GM19328 (cell line): Measurements from ENCODE around the gene DUSP1.

Experiments used
- ATAC-seq: cut with Tn5 transposase; IDR thresholded peaks from one replicate; pipeline ENCODE4 v1.9.1; 2021; ENCODE audit warnings: mild to moderate bottlenecking, moderate library complexity; ENCODE audit not compliant: unreplicated experiment

The DUSP1 gene

DNA sequence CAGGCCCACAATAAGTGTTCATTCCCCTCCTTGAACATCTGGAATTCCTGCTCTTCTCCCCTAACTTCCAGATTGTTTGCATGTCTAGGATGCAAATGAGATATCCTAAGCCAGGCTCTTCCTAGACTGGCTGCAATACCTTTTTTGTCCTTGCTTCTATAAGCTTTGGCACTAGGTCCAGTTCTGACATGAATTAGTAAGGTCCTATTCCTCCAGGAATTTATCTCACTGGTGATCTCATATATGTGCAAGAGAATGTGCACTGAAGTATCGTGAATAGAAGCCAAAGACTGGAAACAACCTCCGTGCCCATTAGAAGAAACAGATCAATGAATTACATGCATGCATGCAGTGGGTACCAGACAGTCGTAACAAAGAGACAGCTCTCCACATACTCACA, 25.2 kb downstream of the DUSP1 start:
- no peak for ATAC-seq

DNA sequence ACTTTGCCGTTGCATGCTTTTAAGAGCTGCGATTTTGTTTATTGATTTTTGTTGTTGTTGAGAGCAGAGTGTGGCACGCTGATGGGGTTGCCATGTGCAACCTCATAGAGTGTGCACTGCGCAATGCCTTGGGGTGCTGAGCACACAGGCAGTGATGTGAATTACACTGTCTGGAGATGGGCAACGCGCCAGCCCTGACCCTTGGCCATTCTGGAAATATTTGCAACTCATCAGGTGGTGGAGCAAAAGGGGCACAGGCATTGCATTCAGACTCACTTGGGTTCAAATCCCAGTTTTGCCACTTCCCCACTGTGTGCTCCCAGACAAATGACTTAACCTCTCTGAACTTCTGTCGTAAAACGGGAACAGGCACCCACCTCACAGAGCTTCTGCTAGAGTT, 25.6 kb downstream of the DUSP1 start:
- no peak for ATAC-seq

DNA sequence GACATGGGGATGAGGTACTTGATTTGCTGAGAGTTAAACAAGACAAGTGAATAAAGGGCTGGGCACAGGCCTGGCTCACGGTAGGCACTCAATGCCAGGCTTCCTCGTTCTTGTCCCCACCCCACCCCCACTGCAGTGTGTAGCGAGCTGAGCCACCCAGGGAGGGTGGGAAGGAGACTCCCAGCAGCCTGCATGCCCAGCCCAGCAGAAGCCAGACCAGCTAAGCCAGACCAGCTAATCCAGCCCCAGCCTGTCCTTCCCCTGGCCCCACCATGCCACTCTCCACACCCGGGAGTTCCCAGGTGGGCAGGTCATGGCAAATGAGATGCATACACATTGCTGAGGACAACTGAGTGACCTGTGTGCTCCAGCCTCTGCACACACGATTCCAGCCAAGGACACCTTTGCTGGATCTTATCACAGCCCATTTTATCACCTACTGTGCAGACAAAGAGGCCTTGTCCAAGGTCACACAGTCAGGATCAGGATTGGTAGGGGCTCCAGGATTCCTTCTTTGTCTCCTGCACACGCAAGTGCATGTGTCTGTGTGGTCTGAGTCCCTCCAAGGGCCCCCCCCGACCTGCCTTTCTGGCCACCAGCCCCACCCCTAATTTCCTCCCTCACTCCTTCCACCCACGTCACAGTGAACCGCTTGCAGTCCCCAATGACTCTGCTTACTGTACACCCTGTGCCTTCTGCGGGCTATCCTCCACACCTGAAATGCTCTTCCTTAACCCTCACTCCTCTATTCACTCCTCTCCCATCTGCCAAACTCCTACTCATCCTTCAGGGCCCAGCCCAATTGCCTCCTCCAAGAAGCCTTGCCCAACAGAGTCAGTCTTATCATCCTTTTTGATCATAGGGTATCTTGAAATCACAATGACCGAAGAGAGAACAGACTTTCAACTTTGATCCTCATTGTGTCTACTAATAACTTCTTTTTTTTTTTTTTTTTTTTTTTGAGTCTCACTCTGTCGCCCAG, 26.6 kb downstream of the DUSP1 start:
- ATAC-seq, result no peak

DNA sequence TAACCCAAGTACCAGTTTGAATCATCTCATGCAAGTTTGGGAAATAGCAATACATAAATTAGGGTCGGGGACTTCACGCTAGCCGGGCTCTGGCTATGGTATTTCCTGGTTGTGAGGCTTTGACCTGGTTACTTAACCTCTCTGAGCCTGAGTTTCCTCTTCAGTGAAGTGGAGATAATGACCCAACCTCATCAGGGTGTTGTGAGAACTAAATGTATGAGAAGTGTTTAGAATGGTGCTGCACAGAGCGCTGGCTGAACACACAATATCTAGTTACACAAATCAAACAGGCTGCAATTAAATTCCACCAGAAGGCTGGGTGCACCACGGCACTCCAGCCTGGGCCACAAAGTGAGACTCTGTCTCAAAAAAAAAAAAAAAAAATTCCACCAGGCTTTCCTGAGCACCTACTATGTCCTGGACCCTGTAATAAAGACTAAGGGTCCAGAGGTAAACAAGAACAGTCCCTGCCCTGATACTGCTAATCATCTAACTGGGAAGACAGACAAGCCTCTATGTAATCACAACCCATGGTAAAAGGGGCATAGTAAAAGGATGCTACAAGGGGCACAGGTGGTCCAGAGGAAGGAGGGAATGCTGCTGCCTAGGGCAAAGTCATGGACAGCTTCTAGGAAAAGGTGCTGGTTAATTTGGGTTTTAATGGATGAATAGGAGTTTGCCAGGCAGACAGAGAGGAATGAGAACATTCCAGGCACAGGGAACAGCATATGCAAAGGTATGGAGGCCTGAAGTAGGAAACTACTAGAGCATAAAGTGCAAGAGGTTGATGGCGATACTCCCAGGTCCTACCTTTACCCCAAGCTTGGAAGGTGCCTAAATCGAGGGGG, 27.7 kb downstream of the DUSP1 start:
- no peak for ATAC-seq

DNA sequence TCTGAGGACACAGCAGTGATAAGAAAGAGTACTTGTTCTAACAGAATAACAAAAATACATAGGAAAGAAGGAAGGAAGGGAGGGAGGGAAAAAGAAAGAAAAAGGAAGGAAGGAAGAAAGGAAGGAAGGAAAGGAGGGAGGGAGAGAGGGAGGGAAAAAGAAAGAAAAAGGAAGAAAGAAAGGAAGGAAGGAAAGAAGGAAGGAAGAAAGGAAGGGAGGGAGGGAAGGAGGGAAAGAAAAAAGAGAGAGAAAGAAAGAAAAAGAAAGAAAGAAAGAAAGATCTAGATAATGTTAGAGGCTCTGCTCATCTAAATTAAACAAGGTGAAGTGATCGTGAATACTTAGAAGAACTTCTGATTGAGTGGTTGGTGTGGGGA, 29.8 kb downstream of the DUSP1 start:
- ATAC-seq, result no peak

DNA sequence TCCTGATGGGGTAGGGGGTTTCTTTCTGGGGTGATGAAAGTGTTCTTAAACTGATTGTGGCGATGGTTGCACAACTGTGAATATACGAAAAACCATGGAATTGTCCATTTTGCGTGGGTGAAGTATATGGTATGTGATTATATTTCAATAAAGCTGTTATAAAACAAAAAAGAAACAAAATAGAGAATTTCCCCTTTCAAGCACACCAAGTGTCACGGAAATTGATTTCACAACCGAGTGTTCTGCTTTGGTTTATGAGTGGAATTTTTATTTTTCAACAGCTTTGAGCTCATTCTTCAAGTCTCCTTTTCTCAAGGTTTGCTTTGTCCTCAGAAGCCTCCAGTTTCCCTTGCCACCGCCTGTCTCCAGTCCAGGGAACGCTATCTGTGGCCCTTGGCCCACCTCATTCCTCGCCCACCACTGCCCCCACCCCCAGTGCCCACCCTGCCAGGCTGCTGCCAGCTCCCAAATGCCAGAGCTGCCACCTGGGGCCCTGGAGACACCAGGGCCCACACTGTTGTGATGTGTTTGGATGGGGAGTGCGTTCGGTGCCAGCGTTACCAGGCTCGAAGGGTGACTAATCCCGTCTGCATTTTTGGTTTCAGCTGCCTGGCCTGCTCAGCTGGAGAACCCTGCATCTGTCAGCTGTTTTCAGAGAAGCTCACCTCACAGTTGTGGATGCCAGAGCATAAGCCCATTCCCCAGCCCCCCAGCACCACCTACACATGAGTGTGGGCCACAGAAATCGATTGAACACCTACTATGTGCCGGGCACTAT, 30.4 kb downstream of the DUSP1 start:
- no peak for ATAC-seq

DNA sequence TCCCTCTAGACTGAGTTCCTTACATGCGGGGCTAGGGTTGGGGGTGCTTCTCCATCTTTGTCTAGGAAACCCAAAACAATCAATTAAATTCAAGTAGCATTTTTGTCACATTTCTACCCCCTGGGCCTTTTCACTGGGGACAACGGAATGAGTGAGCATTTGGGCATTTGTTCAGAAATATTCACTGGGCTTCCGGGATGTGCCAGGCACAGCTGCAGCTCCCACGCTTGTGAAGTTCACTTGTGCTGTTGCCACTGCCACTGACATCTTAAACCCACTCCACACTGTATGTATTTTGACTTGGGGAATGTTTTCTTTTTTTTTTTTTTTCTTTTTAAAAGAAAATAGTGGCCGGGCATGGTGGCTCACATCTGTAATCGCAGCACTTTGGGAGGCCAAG, 31.6 kb downstream of the DUSP1 start:
- ATAC-seq, result no peak

DNA sequence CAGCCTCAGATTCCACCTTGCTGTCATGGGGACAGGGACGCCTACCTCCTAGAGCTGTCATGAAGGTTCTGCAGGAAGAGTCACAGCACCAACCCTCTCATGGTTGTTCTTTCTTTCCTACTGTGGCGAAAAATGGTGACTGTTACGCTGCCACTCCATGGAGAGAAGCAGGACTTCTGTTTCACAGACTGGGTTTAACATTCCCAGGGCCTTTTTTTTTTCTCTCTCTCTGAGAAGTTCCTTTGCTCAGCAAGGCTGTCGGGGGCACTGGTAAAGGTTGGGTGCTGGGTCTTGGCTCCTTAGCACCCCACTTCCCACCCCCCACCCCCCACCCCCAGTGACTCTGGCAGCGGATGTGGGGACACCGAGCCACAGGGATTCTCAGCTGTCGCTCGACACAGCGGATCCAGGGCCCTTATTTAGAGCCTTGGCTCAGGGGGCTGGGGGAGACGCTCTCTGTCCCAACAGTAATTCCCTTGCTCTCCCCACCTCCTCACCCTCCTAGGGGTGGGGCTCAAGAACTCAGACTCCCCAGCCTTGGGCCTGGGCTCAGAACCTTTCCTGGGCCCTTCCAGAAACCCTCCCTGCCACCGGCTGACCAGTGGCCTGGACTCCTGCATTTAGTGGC, 34.4 kb downstream of the DUSP1 start:
- ATAC-seq, result no peak

DNA sequence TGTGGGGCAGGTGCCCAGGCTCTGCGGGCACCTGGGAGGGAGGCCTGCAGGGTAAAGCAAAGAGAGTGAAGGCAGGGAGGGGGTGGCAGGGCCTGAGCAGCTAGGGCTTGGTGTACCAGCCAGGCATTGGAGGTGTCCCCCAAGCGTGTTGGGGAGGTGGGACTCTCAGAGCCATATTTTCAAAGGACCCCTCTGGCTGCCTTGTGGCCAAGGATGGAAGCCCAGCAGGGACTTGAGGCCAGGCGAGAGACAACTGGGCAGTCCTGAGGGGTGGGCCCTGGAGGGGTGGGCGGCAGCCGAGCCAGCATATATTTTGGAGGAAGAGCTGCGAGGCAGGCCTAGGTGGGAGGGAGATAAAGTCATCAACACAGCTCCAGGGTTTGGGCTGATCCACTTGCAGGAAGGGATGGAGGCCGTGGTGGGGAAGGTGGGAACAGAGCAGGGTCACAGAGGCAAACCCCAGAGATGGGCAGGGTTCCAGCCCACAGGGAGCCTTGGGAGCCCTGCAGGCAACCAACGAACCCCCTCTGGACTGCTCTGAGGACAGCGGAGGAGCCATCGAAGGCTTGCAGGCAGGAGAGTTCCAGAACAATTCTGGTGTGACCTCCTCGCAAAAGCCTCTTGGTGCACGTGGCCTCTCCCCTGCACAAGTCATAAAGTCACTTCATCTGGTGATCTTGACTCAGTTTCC, 35.7 kb downstream of the DUSP1 start:
- no peak for ATAC-seq

DNA sequence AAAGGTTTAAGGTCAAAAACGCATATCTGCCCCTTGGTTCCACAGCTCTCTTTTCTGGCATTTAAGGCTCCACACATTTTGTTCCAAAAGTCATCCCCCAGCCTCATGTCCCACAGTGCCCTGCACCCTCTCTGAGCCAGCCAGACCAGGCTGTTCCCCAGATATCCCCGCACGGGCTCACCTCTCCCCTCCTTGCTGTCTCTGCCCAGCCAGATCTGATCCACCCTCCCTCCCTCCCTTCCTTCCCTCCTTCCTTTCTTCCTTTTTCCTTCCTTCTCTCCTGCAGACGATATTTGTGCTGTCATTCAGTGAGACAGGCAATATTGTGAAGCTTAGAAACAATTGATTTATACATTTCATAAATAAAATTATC, 37.0 kb downstream of the DUSP1 start:
- no peak for ATAC-seq

DNA sequence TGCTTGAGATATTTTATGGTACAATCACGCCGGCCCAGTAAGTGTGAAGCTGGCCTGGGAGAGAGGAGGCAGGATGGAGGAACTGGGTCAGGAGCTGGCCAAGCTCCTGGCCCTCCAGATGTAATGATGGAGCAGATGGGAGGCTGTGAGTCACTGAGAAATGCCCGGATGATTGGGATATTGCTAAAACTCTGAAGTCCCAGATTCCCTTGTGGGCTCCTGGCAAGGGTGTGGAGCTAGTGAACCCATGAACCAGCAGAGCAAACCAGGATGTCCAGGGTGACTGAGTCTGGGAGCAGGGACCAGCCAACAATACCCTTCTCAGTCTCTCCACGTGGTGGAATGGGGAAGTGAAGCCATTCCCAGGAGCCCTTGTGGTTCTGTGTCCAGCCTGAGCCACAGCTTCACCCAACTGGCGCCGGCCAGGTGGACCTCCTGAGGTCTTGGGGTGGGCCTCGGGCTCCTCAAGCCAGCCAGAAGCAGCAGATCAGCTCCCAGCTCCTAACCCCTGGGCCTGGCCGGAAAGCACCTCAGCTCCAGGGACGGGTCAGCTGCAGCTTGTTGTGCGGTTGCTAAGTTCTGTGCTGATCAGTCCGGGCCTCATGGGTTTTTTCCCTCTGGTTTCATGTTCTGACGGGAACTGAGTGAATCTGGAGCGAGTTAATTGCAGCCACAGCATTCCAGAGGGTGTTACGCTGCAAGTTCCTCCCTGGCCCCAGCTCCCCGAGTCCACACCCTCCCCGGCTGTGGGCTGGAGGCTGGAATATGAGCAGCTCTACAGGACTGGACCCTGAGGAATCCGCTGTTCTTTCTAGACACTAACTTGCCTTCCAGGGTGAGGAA, 37.6 kb downstream of the DUSP1 start:
- ATAC-seq, result no peak

DNA sequence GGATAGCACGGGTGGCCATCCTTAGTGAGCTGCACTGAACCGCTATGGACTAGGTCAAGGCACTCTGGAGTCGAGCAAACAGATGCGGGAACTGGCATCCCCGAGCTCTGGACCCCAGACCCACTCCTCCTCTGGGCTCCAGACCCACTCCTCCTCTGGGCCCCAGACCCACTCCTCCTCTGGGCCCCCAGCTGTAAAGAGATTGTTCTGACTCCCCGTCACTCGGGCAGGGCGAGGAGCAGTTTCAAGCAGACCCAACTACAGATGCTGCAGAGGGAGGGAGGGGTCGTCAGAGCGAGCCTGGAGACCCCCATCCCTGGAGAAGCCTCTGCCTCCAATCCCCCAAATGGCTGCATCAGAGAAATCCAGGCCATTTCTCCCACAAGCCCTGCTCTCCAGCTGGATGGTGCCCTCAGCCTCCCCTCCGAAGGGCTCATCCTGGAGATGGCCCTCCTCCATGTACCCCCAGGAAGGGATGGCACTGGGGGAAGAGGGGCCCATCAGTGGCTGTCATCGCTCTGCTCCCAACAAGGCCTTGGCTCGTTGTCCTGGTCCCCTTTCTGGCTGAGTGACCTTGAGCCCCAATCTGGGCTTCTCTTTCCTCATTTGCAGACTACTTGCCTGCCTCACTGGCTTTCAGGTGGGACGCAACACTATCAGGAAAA, 38.7 kb downstream of the DUSP1 start:
- ATAC-seq, result no peak

DNA sequence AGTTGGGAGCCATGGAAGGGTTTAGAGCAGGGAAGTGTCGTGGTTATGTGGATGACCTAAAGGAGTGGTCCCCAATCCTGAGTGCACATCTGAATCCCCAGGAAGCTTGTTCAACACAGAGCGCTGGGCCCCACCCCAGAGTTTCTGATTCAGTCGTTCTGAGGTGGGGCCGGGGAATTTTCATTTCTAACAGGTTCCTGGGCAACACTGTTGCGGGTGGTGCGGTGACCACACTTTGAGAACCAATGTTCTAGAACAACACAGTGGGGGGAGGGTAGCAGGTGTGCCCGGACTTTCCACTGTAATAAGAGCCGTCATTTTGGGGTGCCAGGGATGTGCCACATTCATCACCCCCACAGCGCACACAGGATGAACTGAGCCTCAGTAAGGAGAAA, 39.3 kb downstream of the DUSP1 start:
- ATAC-seq, result no peak

DNA sequence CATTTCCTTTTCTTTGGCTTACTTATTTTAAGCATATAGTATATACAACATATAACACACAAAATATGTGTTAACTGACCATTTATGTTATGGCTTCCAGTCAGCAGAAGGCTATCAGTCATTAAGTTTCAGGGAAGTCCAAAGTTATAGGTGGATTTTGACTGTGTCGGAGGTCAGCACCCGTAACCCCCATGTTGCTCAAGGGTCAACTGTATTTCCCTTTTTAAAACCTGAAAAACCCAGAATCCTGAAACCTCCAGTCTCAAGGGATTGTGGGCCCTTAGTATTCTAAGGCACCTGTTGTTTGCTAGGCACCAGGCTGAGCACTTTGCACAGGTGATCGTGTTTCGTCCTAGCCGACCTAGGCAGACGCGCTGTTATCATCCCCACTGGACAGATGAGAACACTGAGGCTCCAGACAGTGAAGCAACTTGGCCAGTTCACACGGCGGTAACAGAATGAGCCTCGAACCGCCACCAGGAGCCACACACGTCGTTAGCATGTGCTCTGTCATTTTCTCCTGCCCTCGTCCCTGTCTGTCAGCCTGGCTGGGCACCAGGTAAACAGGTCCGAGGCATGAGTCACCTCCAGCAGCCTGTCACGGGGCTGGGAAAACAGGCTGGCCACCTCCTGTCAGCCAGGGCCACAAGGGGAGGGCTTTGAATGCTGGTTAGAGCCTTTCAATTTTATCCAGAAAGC, 39.9 kb downstream of the DUSP1 start:
- no peak for ATAC-seq

DNA sequence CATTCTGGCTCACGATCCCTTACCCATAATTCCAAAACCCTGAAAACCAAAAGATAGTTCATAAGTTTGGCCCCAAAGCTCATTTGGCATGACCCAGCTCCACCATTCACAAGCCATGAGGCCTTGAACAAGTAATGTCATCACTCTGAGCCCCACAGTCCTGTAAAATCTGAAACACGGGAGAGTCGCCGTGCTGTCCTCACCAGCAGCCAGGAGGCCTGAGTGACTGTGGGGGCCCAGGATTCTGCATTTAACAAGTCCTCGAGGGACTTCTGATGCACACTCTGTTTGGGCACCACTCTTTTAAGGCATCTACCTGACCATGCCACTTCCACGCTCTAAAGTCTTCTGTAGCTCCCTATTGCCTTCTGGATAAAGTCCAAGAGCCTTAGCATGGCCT, 40.8 kb downstream of the DUSP1 start:
- no peak for ATAC-seq

DNA sequence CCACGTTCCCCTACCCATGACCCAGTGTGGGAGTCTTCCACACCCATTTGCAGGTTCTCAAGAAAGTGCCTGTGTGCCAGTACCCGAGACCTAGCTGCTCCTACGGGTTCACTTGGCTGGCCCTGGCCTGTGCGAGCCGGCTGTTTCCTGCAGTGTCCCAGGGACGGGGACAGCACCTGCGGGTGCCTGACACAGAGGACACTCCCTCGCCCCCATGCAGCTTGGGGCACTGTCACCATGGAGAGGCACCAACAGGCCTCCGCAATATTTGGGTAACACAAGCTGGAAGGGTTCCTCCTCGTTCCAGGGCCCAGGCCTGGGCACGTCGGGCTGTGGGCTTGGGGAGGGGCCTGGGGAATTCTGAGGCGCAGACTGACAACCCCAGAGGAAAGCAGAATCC, 41.4 kb downstream of the DUSP1 start:
- no peak for ATAC-seq

DNA sequence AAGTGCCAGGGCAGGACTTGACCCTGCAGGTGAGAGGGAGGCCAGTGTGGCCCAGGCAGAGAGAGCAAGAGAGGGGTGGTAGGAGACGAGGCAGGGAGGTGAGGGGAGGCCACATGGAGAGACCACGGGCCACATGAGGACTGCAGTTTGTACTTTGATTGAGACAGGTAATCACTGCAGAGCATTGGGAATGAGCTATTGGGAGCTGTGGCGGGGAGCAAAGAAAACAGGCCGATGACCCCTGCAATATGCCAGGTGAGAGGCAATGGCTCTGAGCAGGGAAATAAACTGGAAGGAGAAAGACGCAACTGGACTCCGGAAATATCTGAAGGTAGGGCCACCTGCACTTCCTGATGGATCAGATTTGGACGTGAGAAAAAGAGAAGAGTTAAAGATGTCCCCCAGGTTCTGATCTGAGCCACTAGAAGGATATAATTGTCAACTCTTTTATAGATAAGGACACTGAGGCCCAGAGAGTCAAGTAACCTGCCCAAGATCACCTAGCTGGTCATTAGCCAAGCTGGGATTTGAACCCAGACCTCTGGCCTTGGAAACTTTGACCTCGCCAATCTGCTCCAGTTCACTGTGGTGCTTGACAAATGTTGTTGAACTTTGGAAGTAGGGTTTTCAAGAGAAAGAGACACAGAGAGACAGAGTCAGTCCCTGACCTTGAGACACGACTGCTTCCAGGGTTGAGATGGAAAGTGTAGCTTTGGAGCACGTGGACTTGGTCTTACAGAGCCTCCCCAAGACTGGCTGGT, 42.3 kb downstream of the DUSP1 start:
- no peak for ATAC-seq
